ENCODE data around the gene WDR90.

GRCh38 chr16:694863-695354, 45.7 kb downstream of the WDR90 start:
- TF ChIP-seq, protein P1, sequence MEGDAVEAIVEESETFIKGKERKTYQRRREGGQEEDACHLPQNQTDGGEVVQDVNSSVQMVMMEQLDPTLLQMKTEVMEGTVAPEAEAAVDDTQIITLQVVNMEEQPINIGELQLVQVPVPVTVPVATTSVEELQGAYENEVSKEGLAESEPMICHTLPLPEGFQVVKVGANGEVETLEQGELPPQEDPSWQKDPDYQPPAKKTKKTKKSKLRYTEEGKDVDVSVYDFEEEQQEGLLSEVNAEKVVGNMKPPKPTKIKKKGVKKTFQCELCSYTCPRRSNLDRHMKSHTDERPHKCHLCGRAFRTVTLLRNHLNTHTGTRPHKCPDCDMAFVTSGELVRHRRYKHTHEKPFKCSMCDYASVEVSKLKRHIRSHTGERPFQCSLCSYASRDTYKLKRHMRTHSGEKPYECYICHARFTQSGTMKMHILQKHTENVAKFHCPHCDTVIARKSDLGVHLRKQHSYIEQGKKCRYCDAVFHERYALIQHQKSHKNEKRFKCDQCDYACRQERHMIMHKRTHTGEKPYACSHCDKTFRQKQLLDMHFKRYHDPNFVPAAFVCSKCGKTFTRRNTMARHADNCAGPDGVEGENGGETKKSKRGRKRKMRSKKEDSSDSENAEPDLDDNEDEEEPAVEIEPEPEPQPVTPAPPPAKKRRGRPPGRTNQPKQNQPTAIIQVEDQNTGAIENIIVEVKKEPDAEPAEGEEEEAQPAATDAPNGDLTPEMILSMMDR (IDR thresholded peaks at IDR 0.05) = no peak
- no peak for TF ChIP-seq POLR2A (IDR thresholded peaks at IDR 0.05)

Measured in body of pancreas (tissue), 4 donors.